Common myeloid progenitor, CD34-positive (primary cell): Measurements from ENCODE around the gene CCDC27.
"Not testable (repeated sequence)": the region's sequence is repeated elsewhere in the genome, so short reads cannot be mapped to it uniquely, and the experiment has no call there.

Experiments
- CTCF ChIA-PET: fragments of 350-600 bp; sonication (Branson Sonifier 250); formaldehyde crosslinking; loops from one replicate; lab custom pipeline; 2021; ENCODE audit warnings: antibody characterized with exemption; lab: Charles Lee
- POLR2A ChIA-PET: fragments of 350-600 bp; sonication (Branson Sonifier 250); formaldehyde crosslinking; loops from one replicate; lab custom pipeline; 2021; ENCODE audit warnings: antibody characterized with exemption; lab: Charles Lee
- DNase-seq, 3 donors: peaks; one replicate each; pipeline versions ENCODE4 v3.0.0 to v3.0.0-alpha.2; 2013
- H3K27ac ChIP-seq, 2 experiments: 1 replicate in 1 of 2; 2 replicates in 1 of 2; pipeline ENCODE4 v1.7.0; 2013; ENCODE audit warnings: inconsistent platforms in 2 of 2, low read length in 2 of 2, mild to moderate bottlenecking in 2 of 2, low read depth in 1 of 2, moderate library complexity in 1 of 2; ENCODE audit not compliant: severe bottlenecking in 2 of 2, insufficient read depth in 1 of 2, poor library complexity in 1 of 2
- H3K27me3 ChIP-seq, 5 experiments: replicated peaks in 2 of 5; 1 replicate in 3 of 5; 2 replicates in 2 of 5; pipeline versions ENCODE4 v1.6.1 to v1.7.0; 2013; ENCODE audit warnings: low read length in 4 of 5, mild to moderate bottlenecking in 2 of 5, moderate library complexity in 2 of 5, inconsistent platforms in 1 of 5; ENCODE audit not compliant: insufficient read depth in 5 of 5, control insufficient read depth in 4 of 5
- H3K36me3 ChIP-seq, 4 experiments: 1 replicate in 2 of 4; 2 replicates in 2 of 4; pipeline versions ENCODE4 v1.6.1 to v1.7.0; 2013; ENCODE audit warnings: low read length in 3 of 4, control low read depth in 1 of 4, mild to moderate bottlenecking in 1 of 4; ENCODE audit not compliant: control insufficient read depth in 4 of 4, insufficient read depth in 4 of 4
- H3K4me1 ChIP-seq, 4 experiments: 1 replicate in 3 of 4; 2 replicates in 1 of 4; pipeline versions ENCODE4 v1.6.1 to v1.7.1; 2013; ENCODE audit warnings: low read length in 3 of 4, mild to moderate bottlenecking in 3 of 4, control low read depth in 1 of 4, inconsistent platforms in 1 of 4, moderate library complexity in 1 of 4; ENCODE audit not compliant: control insufficient read depth in 4 of 4, insufficient read depth in 4 of 4; ENCODE audit errors: control extremely low read depth in 1 of 4
- H3K4me3 ChIP-seq, 7 experiments: 1 replicate in 4 of 7; 2 replicates in 3 of 7; pipeline versions ENCODE4 v1.5.1 to v1.7.0; 2013; ENCODE audit warnings: mild to moderate bottlenecking in 7 of 7, low read length in 6 of 7, moderate library complexity in 6 of 7, inconsistent platforms in 2 of 7, low read depth in 2 of 7, control low read depth in 1 of 7; ENCODE audit not compliant: insufficient read depth in 4 of 7, control insufficient read depth in 1 of 7; ENCODE audit errors: extremely low read depth in 1 of 7
- H3K9me3 ChIP-seq, 5 experiments: 1 replicate in 4 of 5; 2 replicates in 1 of 5; pipeline versions ENCODE4 v1.6.1 to v1.7.1; 2013; ENCODE audit warnings: low read length in 4 of 5, mild to moderate bottlenecking in 2 of 5, inconsistent platforms in 1 of 5, low read depth in 1 of 5, moderate library complexity in 1 of 5; ENCODE audit not compliant: control insufficient read depth in 4 of 5, insufficient read depth in 2 of 5; ENCODE audit errors: control extremely low read depth in 1 of 5
- WGBS: methylation state at CpG from one replicate; pipeline ENCODE4 v1.1.5; 2013; ENCODE audit not compliant: insufficient coverage; 5-methylcytosine and 5-hydroxymethylcytosine counted together

The CCDC27 gene

DNA sequence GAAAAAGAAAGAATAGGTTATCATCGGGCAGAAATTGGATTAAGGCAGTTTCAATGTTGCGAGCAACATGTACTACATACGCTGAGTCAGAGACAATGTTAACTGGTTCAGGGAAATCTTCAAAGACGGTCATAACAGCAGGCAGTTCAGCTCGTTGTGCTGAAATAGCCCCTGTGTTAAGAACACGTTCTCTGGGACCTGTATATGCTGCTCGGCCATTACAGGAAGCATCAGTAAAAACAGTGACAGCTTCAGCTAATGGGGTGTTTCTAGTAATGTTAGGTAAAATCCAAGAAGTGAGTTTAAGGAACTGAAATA, 52.3 kb downstream of the CCDC27 start:
- H3K9me3 ChIP-seq, DNase-seq, H3K4me3 ChIP-seq, POLR2A ChIA-PET, H3K4me1 ChIP-seq, H3K36me3 ChIP-seq: not testable (repeated sequence)
- Histone ChIP-seq H3K27me3 (peaks cover 0 to 14% (median 2%) of the 10 kb centered on the region in 5 experiments), H3K27ac (peak overlapping the region in 1 of 2 experiments; percentile 49)
- 61% methylated on average over 6 of the region's 7 CpGs for WGBS
- CTCF ChIA-PET, result interaction anchor here (1.3 kb wide), 1 partner anchor 29 kb away, joined by 4 read pairs; no protein-coding TSS in a partner anchor

DNA sequence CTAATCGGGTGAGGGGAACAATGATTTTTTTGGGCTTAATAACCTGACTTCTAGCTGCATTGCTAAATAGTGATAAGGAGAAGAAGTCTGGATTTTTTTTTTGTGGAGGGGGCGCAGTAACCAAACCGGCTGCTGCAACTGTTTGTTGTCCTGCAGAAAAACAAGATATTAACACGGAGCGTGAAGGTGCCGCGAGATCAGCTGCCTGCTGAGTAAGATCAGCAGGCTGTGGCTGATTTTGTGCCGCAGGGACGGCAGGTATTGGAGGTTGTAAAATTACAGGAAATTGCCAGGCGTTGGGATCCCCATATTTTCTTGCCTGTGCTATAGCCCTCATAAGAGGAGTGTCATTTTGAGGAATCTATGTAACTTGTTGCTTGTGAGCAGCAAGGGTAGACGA, 52.8 kb downstream of the CCDC27 start:
- Histone ChIP-seq H3K36me3 (no peaks in the 10 kb centered on the region), H3K4me1 (no peaks in the 10 kb centered on the region), H3K4me3 (no peak overlapping the region), H3K27me3 (peaks cover 0 to 13% (median 2%) of the 10 kb centered on the region in 5 experiments), H3K9me3 (peaks cover 0 to 5% (median 0%) of the 10 kb centered on the region in 5 experiments), H3K27ac (no peak overlapping the region)
- DNase-seq, result no peak
- ChIA-PET POLR2A (no interaction called here), CTCF (interaction anchor here (1.2 kb wide), 1 partner anchor 9 kb away, joined by 3 read pairs; the partner anchor contains the start of gene LRRC47)
- 97% methylated on average over 10 of the region's 11 CpGs for WGBS

DNA sequence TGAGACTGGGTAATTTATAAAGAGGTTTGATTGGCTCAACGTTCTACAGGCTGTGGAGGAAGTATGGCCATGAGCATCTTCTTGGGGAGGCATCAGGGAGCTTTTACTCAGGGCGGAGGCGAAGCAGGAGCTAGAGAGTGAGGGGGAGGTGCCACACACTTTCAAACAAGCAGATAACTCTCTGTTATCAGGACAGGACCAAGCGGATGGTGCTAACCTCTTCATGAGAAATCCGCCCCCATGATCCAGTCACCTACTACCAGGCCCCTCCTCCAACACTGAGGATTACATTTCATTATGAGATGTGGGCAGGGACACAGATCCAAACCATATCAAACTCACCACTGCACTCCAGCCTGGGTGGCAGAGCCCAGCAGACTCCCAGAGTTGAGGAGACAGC, 55.5 kb downstream of the CCDC27 start:
- ChIA-PET POLR2A (no interaction called here), CTCF (no interaction called here)
- Histone ChIP-seq H3K4me1 (no peaks in the 10 kb centered on the region), H3K36me3 (no peaks in the 10 kb centered on the region), H3K4me3 (no peak overlapping the region), H3K27me3 (peaks cover 0 to 10% (median 0%) of the 10 kb centered on the region in 5 experiments), H3K27ac (no peak overlapping the region), H3K9me3 (peaks cover 0 to 5% (median 0%) of the 10 kb centered on the region in 5 experiments)
- no peak for DNase-seq
- whole genome bisulfite sequencing, result 100% methylated on average over 1 of the region's 5 CpGs

DNA sequence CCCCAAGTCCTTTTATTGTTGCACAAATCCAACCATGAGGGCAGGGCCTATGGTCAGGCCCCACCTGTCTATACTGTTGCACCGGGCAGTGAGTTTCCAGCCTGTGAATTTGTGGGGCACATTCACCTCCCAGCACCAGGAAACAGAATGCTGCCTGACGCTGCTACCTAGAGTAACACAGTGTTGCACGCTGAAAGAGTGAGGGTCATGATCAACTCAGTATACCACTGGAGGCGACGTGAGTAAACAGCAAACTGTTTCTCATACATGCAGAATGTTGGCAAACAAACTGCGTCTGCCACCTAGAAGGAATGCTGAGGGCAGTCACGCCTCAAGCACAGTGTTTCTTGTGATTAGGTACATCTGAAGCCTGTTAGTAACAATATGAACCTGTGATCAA, 57.4 kb downstream of the CCDC27 start:
- Histone ChIP-seq H3K27ac (no peak overlapping the region), H3K4me3 (no peak overlapping the region), H3K36me3 (peaks cover 0 to 8% (median 1%) of the 10 kb centered on the region in 4 experiments), H3K9me3 (peaks cover 0 to 5% (median 0%) of the 10 kb centered on the region in 5 experiments), H3K27me3 (peaks cover 0 to 6% (median 0%) of the 10 kb centered on the region in 5 experiments), H3K4me1 (no peaks in the 10 kb centered on the region)
- 87% methylated on average over 7 of the region's 7 CpGs for WGBS
- CTCF ChIA-PET, result no interaction called here
- DNase-seq, result no peak
- POLR2A ChIA-PET, result no interaction called here

DNA sequence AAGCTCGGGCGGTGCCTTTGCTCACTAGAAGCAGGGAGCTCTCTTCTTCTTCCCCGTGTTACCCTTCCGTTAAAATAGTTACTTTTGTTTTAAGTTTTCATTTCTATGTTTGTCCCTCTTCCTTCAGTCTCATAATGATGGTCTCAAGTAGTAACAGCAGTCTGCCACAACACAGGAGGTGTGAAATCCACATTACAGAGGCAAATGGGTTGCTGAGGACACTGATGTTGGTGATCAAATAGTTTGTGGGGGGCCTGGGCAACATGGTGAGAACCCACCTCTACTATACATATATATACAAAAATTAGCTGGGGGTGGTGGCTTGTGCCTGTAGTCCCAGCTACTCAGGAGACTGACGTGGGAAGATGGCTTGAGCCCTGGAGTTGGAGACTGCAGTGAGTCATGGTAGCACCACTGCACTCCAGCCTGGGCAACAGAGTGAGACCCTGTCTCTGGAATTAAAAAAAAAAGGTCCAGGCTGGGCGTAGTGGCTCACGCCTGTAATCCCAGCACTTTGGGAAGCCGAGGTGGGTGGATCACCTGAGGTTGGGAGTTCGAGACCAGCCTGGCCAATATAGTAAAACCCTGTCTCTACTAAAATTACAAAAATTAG, 58.0 kb downstream of the CCDC27 start:
- H3K9me3 ChIP-seq, CTCF ChIA-PET, POLR2A ChIA-PET, DNase-seq, H3K27me3 ChIP-seq, H3K4me1 ChIP-seq, H3K4me3 ChIP-seq, H3K27ac ChIP-seq: not testable (repeated sequence)
- 88% methylated on average over 5 of the region's 9 CpGs for WGBS
- peaks cover under 1 to 13% (median 5%) of the 10 kb centered on the region in 4 experiments for H3K36me3 ChIP-seq

DNA sequence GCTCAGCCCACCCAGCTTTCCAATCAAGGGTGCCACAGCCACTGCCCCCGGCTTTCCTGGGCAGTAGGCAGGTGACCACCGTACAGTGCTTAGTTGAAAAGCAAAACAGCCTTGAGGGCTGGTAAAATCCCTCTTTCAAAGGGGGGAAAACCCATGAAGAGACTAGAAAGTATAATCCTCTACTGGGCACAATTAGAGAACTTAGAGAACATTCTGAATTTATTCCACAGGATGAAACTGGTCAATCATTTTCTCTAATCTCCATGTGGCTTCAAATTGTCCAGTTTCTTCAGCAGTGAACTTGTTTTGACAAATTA, 59.3 kb downstream of the CCDC27 start:
- CTCF ChIA-PET, result no interaction called here
- no peaks in the 10 kb centered on the region for H3K27me3 ChIP-seq
- 86% methylated on average over 2 of the region's 2 CpGs for WGBS
- POLR2A ChIA-PET, result no interaction called here
- H3K4me1 ChIP-seq, result no peaks in the 10 kb centered on the region
- H3K27ac ChIP-seq, result no peak overlapping the region
- no peak overlapping the region for H3K4me3 ChIP-seq
- H3K36me3 ChIP-seq, result peaks cover 2 to 25% (median 8%) of the 10 kb centered on the region in 4 experiments
- no peak for DNase-seq
- peaks cover 0 to 5% (median 0%) of the 10 kb centered on the region in 5 experiments for H3K9me3 ChIP-seq

DNA sequence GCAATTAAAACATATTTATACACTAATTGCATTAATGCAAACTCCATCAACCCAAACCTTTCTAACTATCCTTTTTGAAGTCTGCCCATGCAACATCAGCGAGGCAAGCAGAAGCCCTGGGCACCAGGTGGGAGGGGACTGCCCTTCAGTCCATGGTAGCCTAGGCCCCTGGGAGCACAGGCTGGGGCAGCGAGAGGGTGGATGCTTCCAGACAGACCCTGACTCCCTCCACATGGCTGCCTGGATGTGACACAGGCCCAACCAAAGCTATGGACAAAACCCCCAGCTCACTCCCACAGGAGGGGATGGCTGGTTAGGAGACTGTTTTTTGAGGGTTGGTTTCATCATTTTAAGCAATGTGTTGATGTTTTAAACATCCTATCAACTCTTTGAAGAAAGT, 61.8 kb downstream of the CCDC27 start:
- Histone ChIP-seq H3K27ac (no peak overlapping the region), H3K4me3 (no peak overlapping the region), H3K9me3 (no peaks in the 10 kb centered on the region), H3K36me3 (peaks cover 2 to 30% (median 8%) of the 10 kb centered on the region in 4 experiments), H3K4me1 (no peaks in the 10 kb centered on the region), H3K27me3 (no peaks in the 10 kb centered on the region)
- POLR2A ChIA-PET, result no interaction called here
- CTCF ChIA-PET, result no interaction called here
- 100% methylated on average over 1 of the region's 2 CpGs for WGBS
- DNase-seq, result no peak
